ENCODE data around the gene TFPT. TPM values are rescaled to one million over a fixed set of nuclear protein-coding genes. Genes with fewer than 3 reads are reported as not detected.

The TFPT gene
- total RNA-seq, 4 donors from 2014 or later: 9.8 to 25.8 (median 14.0) TPM

DNA sequence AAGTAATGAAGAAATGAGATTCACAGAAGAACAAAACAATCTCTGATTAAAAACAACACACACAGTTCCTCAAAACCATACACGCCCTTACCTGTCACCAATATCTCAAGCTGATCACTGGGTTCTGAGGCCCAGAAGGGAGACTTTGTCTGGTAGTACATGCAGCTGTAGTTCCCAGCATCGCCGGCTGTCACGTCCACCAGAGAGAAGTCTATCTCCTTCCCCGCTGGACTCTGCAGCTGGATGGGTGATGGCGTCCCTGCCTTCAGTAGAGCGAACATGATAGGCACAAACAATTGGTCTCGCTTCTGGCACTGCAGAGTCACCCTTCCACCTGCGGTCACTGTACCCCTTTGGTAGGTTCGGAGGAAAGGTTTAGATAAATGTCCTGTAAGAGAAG, 41.6 kb downstream of the TFPT start:
- H3K27me3 ChIP-seq: no peaks in the 10 kb centered on the region
- no peak for DNase-seq
- no peaks in the 10 kb centered on the region for H3K9me3 ChIP-seq
- H3K4me3 ChIP-seq: no peak overlapping the region
- WGBS, 2 donors (ENCODE audit: low coverage in 1 of 2): 90% methylated on average over 10 of the region's 10 CpGs; no CpG with 5 or more reads in 1 of the 2 donors
- H3K27ac ChIP-seq: no peak overlapping the region
- in situ Hi-C loops (cut with MboI; ENCODE audit: low pct_ligation_motif_present in 1 of 4, low pct_unique_long_range_greater_than_20kb in 1 of 4, low sequenced_read_pairs in 3 of 4) (no loop called here), intact Hi-C loops (cut with DNase I; ENCODE audit: low total_unique reads) (no loop called here)
- no peaks in the 10 kb centered on the region for H3K36me3 ChIP-seq
- no peaks in the 10 kb centered on the region for H3K4me1 ChIP-seq
- TF ChIP-seq POLR2AphosphoS5 (IDR thresholded peaks at IDR 0.05): no peak

DNA sequence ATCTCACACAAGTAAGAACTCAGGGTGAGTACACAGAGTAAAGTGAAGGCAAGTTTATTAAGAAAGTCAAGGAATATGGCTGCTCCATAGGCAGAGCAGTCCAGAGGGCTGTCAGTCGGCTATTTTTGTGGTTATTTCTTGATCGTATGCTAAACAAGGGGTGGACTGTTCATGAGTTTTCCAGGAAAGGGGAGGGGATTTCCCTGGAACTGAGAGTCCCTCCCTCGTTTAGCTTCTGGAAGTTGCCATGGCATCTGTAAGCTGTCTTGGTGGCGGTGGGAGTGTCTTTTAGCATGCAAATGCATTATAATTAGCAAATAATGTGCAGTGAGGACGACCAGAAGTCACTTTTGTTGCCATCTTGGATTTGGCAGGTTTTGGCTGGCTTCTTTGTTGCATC, 46.0 kb downstream of the TFPT start:
- in situ Hi-C loops (cut with MboI; ENCODE audit: low pct_ligation_motif_present in 1 of 4, low pct_unique_long_range_greater_than_20kb in 1 of 4, low sequenced_read_pairs in 3 of 4): no loop called here
- no peak overlapping the region for H3K4me3 ChIP-seq

DNA sequence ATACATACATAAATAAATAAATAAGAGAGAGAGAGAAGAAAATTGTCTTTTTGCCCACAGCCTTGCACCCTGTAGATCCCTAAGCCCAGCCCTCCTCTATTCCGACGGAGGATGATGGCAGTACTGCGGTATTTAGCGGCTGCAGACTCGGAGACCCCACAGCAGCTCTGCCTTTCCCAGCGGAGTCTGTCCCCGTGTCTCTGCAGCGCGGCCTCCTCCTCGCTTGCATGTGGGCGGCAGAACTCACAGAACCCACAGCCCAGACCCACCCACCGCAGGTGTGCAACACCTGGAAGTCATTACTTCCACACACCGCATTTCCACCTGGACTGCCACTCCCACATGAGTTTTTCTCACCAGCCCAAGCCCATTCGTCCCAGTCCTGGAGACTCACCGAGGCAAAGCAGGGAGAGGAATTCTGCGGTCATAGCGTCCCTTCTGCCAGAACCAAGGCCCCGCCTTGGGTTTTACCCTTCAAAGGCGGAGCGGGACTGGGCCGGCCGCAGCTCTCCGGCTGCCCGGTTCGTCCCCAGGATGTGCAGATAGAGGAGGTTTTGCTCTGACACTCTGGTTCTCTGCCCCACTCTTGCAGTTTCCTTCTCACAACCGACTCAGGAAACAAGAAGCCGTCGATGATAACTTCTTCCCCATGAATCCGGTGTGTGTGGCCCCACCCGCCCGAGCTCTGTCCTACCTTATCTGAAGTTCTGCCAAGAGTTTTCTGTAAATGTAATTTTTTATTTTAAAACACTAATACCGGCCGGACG, 51.9 kb downstream of the TFPT start, which contains the start of gene VSTM1:
Gene VSTM1 (minus strand): TSS at position 548 of the 767 bp plus-strand sequence. CDS start 120 bp downstream, at position 428.
- H3K36me3 ChIP-seq: no peaks in the 10 kb centered on the region
- no peaks in the 10 kb centered on the region for H3K4me1 ChIP-seq
- no peak for DNase-seq
- no peaks in the 10 kb centered on the region for H3K27me3 ChIP-seq
- no peak within 1 kb of the TSS for H3K4me3 ChIP-seq
- no peak within 1 kb of the TSS for H3K27ac ChIP-seq
- 78 to 80% methylated on average over 10 to 34 of the region's 34 CpGs for WGBS, 2 donors (ENCODE audit: low coverage in 1 of 2)
- intact Hi-C loops (cut with DNase I; ENCODE audit: low total_unique reads) (no loop called here), in situ Hi-C loops (cut with MboI; ENCODE audit: low pct_ligation_motif_present in 1 of 4, low pct_unique_long_range_greater_than_20kb in 1 of 4, low sequenced_read_pairs in 3 of 4) (no loop called here)
- no peaks in the 10 kb centered on the region for H3K9me3 ChIP-seq
- TF ChIP-seq POLR2A (IDR thresholded peaks at IDR 0.05) (no peak), EP300 (IDR thresholded peaks at IDR 0.05; ENCODE audit: low read depth) (no peak), POLR2AphosphoS5 (IDR thresholded peaks at IDR 0.05) (no peak)
- TF ChIP-seq, protein P1, sequence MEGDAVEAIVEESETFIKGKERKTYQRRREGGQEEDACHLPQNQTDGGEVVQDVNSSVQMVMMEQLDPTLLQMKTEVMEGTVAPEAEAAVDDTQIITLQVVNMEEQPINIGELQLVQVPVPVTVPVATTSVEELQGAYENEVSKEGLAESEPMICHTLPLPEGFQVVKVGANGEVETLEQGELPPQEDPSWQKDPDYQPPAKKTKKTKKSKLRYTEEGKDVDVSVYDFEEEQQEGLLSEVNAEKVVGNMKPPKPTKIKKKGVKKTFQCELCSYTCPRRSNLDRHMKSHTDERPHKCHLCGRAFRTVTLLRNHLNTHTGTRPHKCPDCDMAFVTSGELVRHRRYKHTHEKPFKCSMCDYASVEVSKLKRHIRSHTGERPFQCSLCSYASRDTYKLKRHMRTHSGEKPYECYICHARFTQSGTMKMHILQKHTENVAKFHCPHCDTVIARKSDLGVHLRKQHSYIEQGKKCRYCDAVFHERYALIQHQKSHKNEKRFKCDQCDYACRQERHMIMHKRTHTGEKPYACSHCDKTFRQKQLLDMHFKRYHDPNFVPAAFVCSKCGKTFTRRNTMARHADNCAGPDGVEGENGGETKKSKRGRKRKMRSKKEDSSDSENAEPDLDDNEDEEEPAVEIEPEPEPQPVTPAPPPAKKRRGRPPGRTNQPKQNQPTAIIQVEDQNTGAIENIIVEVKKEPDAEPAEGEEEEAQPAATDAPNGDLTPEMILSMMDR (IDR thresholded peaks at IDR 0.05): no peak

More for the DNA sequence above, 46.0 kb downstream of the TFPT start:
- H3K36me3 ChIP-seq: no peaks in the 10 kb centered on the region
- H3K27me3 ChIP-seq: no peaks in the 10 kb centered on the region
- H3K4me1 ChIP-seq: no peaks in the 10 kb centered on the region
- intact Hi-C loops (cut with DNase I; ENCODE audit: low total_unique reads): no loop called here
- TF ChIP-seq POLR2A (IDR thresholded peaks at IDR 0.05): no peak
- no peak for TF ChIP-seq POLR2AphosphoS5 (IDR thresholded peaks at IDR 0.05)
- no peak for TF ChIP-seq EP300 (IDR thresholded peaks at IDR 0.05; ENCODE audit: low read depth)
- TF ChIP-seq, protein P1 (IDR thresholded peaks at IDR 0.05): no peak
- H3K27ac ChIP-seq: no peak overlapping the region
- WGBS, 2 donors (ENCODE audit: low coverage in 1 of 2): 57% methylated on average over 5 of the region's 5 CpGs; no CpG with 5 or more reads in 1 of the 2 donors
- no peaks in the 10 kb centered on the region for H3K9me3 ChIP-seq
- DNase-seq: no peak

DNA sequence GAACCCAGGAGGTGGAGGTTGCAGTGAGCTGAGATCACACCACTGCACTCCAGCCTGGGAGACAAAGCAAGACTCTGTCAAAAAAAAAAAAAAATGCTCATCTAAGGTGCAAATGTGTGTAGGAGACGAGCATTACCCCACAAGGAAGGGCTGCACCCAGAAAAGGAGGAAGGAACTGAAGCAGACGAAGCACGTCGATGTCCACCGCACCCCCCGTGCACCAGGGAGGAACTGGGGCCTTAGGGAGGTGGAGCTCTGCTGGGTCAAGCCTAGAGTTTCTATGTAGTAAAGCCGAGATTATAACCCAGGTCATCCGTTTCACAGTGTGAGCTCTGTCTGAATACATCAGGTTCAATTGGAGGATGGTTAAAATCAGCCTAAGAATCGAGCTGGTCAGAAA, 52.8 kb downstream of the TFPT start:
- TF ChIP-seq EP300 (IDR thresholded peaks at IDR 0.05; ENCODE audit: low read depth): no peak
- no peak for TF ChIP-seq POLR2AphosphoS5 (IDR thresholded peaks at IDR 0.05)
- no peak for TF ChIP-seq POLR2A (IDR thresholded peaks at IDR 0.05)
- TF ChIP-seq, protein P1 (IDR thresholded peaks at IDR 0.05): no peak
- WGBS, 2 donors (ENCODE audit: low coverage in 1 of 2): 53 to 61% methylated on average over 6 to 9 of the region's 9 CpGs
- no peaks in the 10 kb centered on the region for H3K4me1 ChIP-seq
- H3K36me3 ChIP-seq: no peaks in the 10 kb centered on the region
- no peak overlapping the region for H3K27ac ChIP-seq
- in situ Hi-C loops (cut with MboI; ENCODE audit: low pct_ligation_motif_present in 1 of 4, low pct_unique_long_range_greater_than_20kb in 1 of 4, low sequenced_read_pairs in 3 of 4) (no loop called here), intact Hi-C loops (cut with DNase I; ENCODE audit: low total_unique reads) (no loop called here)
- no peaks in the 10 kb centered on the region for H3K9me3 ChIP-seq
- no peak overlapping the region for H3K4me3 ChIP-seq
- no peaks in the 10 kb centered on the region for H3K27me3 ChIP-seq
- DNase-seq: no peak

Other genes starting within 250 kb of the TFPT start
- gene MYADM, start 247.8 kb downstream of the TFPT start, total RNA-seq: 100 to 1,000 TPM in 2 of 4 donors, 10 to 100 TPM in 2; 33.3 to 222 (median 79.1) TPM
- gene PRKCG, start 233.5 kb downstream of the TFPT start, total RNA-seq: under 1 TPM in 1 of 4 donors, not detected in 3; 0.32 TPM
- not detected for gene CACNG7, start 206.4 kb downstream of the TFPT start, total RNA-seq
- not detected for gene CACNG8, start 152.7 kb downstream of the TFPT start, total RNA-seq
- not detected for gene CACNG6, start 124.0 kb downstream of the TFPT start, total RNA-seq
- gene VSTM1, start 51.8 kb downstream of the TFPT start, total RNA-seq: not detected
- not detected for gene TARM1, start 34.3 kb downstream of the TFPT start, total RNA-seq
- gene OSCAR, start 14.9 kb downstream of the TFPT start, total RNA-seq: 1 to 10 TPM in 1 of 4 donors, under 1 TPM in 2, not detected in 1; 0.27 to 3.2 (median 0.75) TPM
- 100 to 1,000 TPM in 2 of 4 donors, 10 to 100 TPM in 2; 25.4 to 316 (median 97.3) TPM for gene NDUFA3, start 12.8 kb downstream of the TFPT start, total RNA-seq
- gene PRPF31, start 97 bp upstream of the TFPT start, total RNA-seq: 10 to 100 TPM; 24.7 to 50.5 (median 34.9) TPM
- gene CNOT3, start 22.1 kb upstream of the TFPT start, total RNA-seq: 10 to 100 TPM; 28.1 to 85.7 (median 32.1) TPM
- gene LENG1, start 44.1 kb upstream of the TFPT start, total RNA-seq: 10 to 100 TPM in 1 of 4 donors, 1 to 10 TPM in 3; 3.4 to 11.1 (median 5.8) TPM
- gene TMC4, start 57.5 kb upstream of the TFPT start, total RNA-seq: 100 to 1,000 TPM in 3 of 4 donors, 10 to 100 TPM in 1; 91.5 to 386 (median 180) TPM
- 100 to 1,000 TPM; 180 to 249 (median 218) TPM for gene MBOAT7, start 73.9 kb upstream of the TFPT start, total RNA-seq
- 100 to 1,000 TPM in 1 of 4 donors, 10 to 100 TPM in 3; 62.0 to 138 (median 65.9) TPM for gene TSEN34, start 75.7 kb upstream of the TFPT start, total RNA-seq
- gene RPS9, start 85.2 kb upstream of the TFPT start, total RNA-seq: 1,000 to 10,000 TPM in 3 of 4 donors, 100 to 1,000 TPM in 1; 912 to 1,639 (median 1,317) TPM
- gene LILRB3, start 107.3 kb upstream of the TFPT start, total RNA-seq: 1 to 10 TPM; 2.2 to 7.6 (median 4.6) TPM
- gene LILRA6, start 127.1 kb upstream of the TFPT start, total RNA-seq: 1 to 10 TPM in 2 of 4 donors, under 1 TPM in 1, not detected in 1; 0.79 to 1.4 (median 1.1) TPM
- gene LILRB5, start 141.6 kb upstream of the TFPT start, total RNA-seq: 10 to 100 TPM in 1 of 4 donors, 1 to 10 TPM in 3; 8.3 to 10.7 (median 9.1) TPM
- gene LILRB2, start 165.5 kb upstream of the TFPT start, total RNA-seq: 1 to 10 TPM; 1.6 to 3.4 (median 2.1) TPM
- gene LILRA5, start 197.5 kb upstream of the TFPT start, total RNA-seq: 1 to 10 TPM in 2 of 4 donors, not detected in 2; 1.6 TPM
- under 1 TPM in 2 of 4 donors, not detected in 2; 0.14 to 0.79 TPM for gene LILRA4, start 223.5 kb upstream of the TFPT start, total RNA-seq
- 10 to 100 TPM in 2 of 4 donors, 1 to 10 TPM in 2; 1.9 to 18.4 (median 7.3) TPM for gene LAIR1, start 249.3 kb upstream of the TFPT start, total RNA-seq

Measured in transverse colon (tissue), 4 donors.